Neural cell (in vitro differentiated cells): ENCODE results near the gene CDK5RAP2. TPM values are rescaled to one million over a fixed set of nuclear protein-coding genes. Genes with fewer than 3 reads are reported as not detected.
"Not testable (repeated sequence)": the region's sequence is repeated elsewhere in the genome, so short reads cannot be mapped to it uniquely, and the experiment has no call there.

Experiments
- H2AFZ ChIP-seq: fragments of 200-600, 300-800 bp; sonication (generic), shearing (Covaris generic); 2 replicates; pipeline ENCODE4 v1.6.0; 2014; ENCODE audit warnings: low read depth, mild to moderate bottlenecking, antibody characterized with exemption, low read length, moderate library complexity
- H3F3A ChIP-seq: fragments of 200-600 bp; shearing (Covaris generic); 2 replicates; pipeline ENCODE4 v1.6.1; 2016; ENCODE audit warnings: mild to moderate bottlenecking, moderate library complexity, mixed read lengths, antibody characterized with exemption, low read length; ENCODE audit not compliant: insufficient read depth, poor library complexity, severe bottlenecking
- H3K27ac ChIP-seq: fragments of 200-600, 300-800 bp; sonication (generic), shearing (Covaris generic); 2 replicates; pipeline ENCODE4 v1.5.1; 2014; ENCODE audit warnings: mild to moderate bottlenecking, low read length, moderate library complexity
- H3K27me3 ChIP-seq: fragments of 300-800, 200-600 bp; sonication (generic), shearing (Covaris generic); 2 replicates; pipeline ENCODE4 v1.6.0; 2014; ENCODE audit warnings: mild to moderate bottlenecking, low read depth, low read length, moderate library complexity; ENCODE audit not compliant: insufficient read depth
- H3K36me3 ChIP-seq: fragments of 300-800, 200-600 bp; sonication (generic), shearing (Covaris generic); 2 replicates; pipeline ENCODE4 v1.5.1; 2014; ENCODE audit warnings: mild to moderate bottlenecking, antibody characterized with exemption, low read length, moderate library complexity; ENCODE audit not compliant: insufficient read depth
- H3K4me2 ChIP-seq: fragments of 300-800, 200-600 bp; sonication (generic), shearing (Covaris generic); 2 replicates; pipeline ENCODE4 v1.6.0; 2014; ENCODE audit warnings: mild to moderate bottlenecking, low read length
- H3K4me3 ChIP-seq: fragments of 300-800, 200-600 bp; sonication (generic), shearing (Covaris generic); 2 replicates; pipeline ENCODE4 v1.5.1; 2014; ENCODE audit warnings: mild to moderate bottlenecking, low read length, moderate library complexity
- H3K79me2 ChIP-seq: fragments of 200-600 bp; shearing (Covaris generic); replicated peaks from 2 replicates; pipeline ENCODE4 v1.6.0; 2014; ENCODE audit warnings: mild to moderate bottlenecking, low read length, moderate library complexity; ENCODE audit not compliant: insufficient read depth
- H3K9ac ChIP-seq: fragments of 300-800, 200-600 bp; sonication (generic), shearing (Covaris generic); 2 replicates; pipeline ENCODE4 v1.6.1; 2016; ENCODE audit warnings: mild to moderate bottlenecking, low read length, mixed read lengths
- H3K9me2 ChIP-seq: fragments of 200-600 bp; shearing (Covaris generic); 2 replicates; pipeline ENCODE4 v1.6.1; 2016; ENCODE audit warnings: mild to moderate bottlenecking, low read length, mixed read lengths; ENCODE audit not compliant: insufficient read depth
- H3K9me3 ChIP-seq: fragments of 200-600, 300-800 bp; sonication (generic), shearing (Covaris generic); 2 replicates; pipeline ENCODE4 v1.6.1; 2016; ENCODE audit warnings: mild to moderate bottlenecking, mixed run types, low read length, moderate library complexity, mixed read lengths
- H4K20me1 ChIP-seq: fragments of 200-600 bp; shearing (Covaris generic); 2 replicates; pipeline ENCODE4 v1.6.1; 2016; ENCODE audit warnings: mild to moderate bottlenecking, mixed run types; ENCODE audit not compliant: insufficient read depth
- EP300 ChIP-seq: fragments of 450-650 bp; conservative IDR thresholded peaks from 2 replicates; pipeline ENCODE4 v1.6.1; 2014; ENCODE audit warnings: antibody characterized with exemption, mild to moderate bottlenecking, moderate library complexity; ENCODE audit not compliant: poor library complexity, severe bottlenecking
- EZH2 ChIP-seq: fragments of 200-600, 300-800 bp; shearing (Covaris generic), sonication (generic); IDR thresholded peaks from 2 replicates; pipeline ENCODE4 v1.6.1; 2014; ENCODE audit warnings: antibody characterized with exemption, low read length, borderline replicate concordance, mild to moderate bottlenecking; ENCODE audit not compliant: insufficient read depth, poor library complexity, severe bottlenecking
- MXI1 ChIP-seq: fragments of 450-650 bp; conservative IDR thresholded peaks from 2 replicates; pipeline ENCODE4 v1.6.1; 2014; ENCODE audit warnings: antibody characterized with exemption, mild to moderate bottlenecking; ENCODE audit not compliant: poor library complexity, severe bottlenecking
- POLR2AphosphoS5 ChIP-seq: IDR thresholded peaks from 2 replicates; pipeline ENCODE4 v1.6.1; 2012
- RAD21 ChIP-seq: fragments of 450-650 bp; conservative IDR thresholded peaks from 2 replicates; pipeline ENCODE4 v1.6.1; 2014; ENCODE audit warnings: antibody characterized with exemption, mild to moderate bottlenecking, moderate library complexity
- SMC3 ChIP-seq: fragments of 450-650 bp; conservative IDR thresholded peaks from 2 replicates; pipeline ENCODE4 v1.6.1; 2014; ENCODE audit warnings: antibody characterized with exemption, mild to moderate bottlenecking, moderate library complexity; ENCODE audit not compliant: poor library complexity
- TAF1 ChIP-seq: IDR thresholded peaks from 2 replicates; pipeline ENCODE4 v1.6.1; 2012; ENCODE audit warnings: low read depth
- polyA minus RNA-seq: library from RNA; depleted of rRNA, polyadenylated mRNA; stranded (reverse); fragments of >200 nt; gene quantifications from 2 replicates; pipeline ENCODE4 v1.2.3, GENCODE V29; 2014
- polyA plus RNA-seq: library from polyadenylated mRNA; depleted of rRNA; stranded (reverse); fragments of >200 nt; gene quantifications from 2 replicates; pipeline ENCODE4 v1.2.3, GENCODE V29; 2014
- TF ChIP-seq, protein P1 (sequence below): IDR thresholded peaks from 2 replicates; pipeline ENCODE4 v1.6.1; 2012; ENCODE audit warnings: borderline replicate concordance
- TF ChIP-seq, protein P2 (sequence below): fragments of 450-650 bp; IDR thresholded peaks from 2 replicates; pipeline ENCODE4 v1.5.1; 2014; ENCODE audit warnings: antibody characterized with exemption, mild to moderate bottlenecking, moderate library complexity; ENCODE audit not compliant: poor library complexity, severe bottlenecking

CDK5RAP2 gene
- polyA plus RNA-seq: 38.4 and 43.3 TPM in 2 replicates
- 48.5 and 52.3 TPM in 2 replicates for polyA minus RNA-seq

DNA sequence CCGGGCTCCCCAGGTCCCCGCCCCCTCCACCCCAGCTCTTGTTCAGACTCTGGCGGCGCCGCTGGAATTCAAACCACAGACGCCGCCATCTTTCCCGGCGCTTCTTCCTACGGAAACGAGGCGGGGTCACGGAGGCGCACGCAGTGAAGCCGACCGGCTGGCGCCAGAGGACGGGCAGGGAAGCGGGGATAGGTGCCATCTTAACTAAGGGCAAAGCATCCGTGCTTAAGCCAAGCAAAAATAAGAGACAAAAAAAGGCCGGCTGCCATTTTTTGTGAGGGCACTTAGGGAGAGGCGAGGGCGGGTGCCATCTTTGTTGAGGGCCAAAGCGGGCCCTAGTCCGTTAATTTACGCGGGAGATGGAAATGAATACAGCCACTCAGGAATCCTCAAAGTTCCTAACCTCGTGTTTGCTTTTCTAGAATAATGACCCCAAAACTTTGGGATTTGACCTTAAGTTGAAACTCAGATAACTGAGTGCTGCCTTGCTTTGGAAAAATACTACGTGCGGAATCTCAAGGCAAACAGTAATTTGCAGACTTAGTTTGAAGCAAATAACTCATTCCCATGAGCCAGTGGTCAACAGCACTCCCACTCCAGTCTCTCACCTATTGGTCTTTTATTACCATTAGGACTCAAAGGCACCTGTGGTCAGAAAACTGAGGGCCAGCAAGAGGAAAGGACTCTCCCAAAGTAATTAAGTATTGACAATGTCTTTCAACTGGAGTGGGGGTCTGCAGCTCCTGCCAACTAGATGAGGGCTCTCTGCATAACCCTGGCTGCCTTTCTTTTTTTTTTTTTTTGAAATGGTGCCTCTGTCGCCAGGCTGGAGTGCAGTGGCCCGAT, at the start of gene CDK5RAP2:
Gene CDK5RAP2 (minus strand): TSS at position 117 of the 846 bp plus-strand sequence. CDS start 189 bp downstream, outside the sequence.
- Histone ChIP-seq H2AFZ (peak within 1 kb of the TSS; percentile 83), H3K9me2 (no peaks in the 10 kb centered on the region), H3F3A (no peaks in the 10 kb centered on the region), H3K9ac (peak within 1 kb of the TSS; percentile 76), H4K20me1 (no peaks in the 10 kb centered on the region), H3K27ac (peak within 1 kb of the TSS; percentile 59), H3K4me2 (peak within 1 kb of the TSS; percentile 74), H3K36me3 (no peaks in the 10 kb centered on the region), H3K27me3 (no peaks in the 10 kb centered on the region), H3K4me3 (peak within 1 kb of the TSS; percentile 83), H3K79me2 (peaks cover 29% of the 10 kb centered on the region), H3K9me3 (no peaks in the 10 kb centered on the region)
- TF ChIP-seq RAD21 (no peak), POLR2AphosphoS5 (peak; percentile 81), EZH2 (no peak), SMC3 (peak; percentile 11), EP300 (peak; percentile 52), MXI1 (peak; percentile 86), TAF1 (peak; percentile 36)
- TF ChIP-seq, protein P1, sequence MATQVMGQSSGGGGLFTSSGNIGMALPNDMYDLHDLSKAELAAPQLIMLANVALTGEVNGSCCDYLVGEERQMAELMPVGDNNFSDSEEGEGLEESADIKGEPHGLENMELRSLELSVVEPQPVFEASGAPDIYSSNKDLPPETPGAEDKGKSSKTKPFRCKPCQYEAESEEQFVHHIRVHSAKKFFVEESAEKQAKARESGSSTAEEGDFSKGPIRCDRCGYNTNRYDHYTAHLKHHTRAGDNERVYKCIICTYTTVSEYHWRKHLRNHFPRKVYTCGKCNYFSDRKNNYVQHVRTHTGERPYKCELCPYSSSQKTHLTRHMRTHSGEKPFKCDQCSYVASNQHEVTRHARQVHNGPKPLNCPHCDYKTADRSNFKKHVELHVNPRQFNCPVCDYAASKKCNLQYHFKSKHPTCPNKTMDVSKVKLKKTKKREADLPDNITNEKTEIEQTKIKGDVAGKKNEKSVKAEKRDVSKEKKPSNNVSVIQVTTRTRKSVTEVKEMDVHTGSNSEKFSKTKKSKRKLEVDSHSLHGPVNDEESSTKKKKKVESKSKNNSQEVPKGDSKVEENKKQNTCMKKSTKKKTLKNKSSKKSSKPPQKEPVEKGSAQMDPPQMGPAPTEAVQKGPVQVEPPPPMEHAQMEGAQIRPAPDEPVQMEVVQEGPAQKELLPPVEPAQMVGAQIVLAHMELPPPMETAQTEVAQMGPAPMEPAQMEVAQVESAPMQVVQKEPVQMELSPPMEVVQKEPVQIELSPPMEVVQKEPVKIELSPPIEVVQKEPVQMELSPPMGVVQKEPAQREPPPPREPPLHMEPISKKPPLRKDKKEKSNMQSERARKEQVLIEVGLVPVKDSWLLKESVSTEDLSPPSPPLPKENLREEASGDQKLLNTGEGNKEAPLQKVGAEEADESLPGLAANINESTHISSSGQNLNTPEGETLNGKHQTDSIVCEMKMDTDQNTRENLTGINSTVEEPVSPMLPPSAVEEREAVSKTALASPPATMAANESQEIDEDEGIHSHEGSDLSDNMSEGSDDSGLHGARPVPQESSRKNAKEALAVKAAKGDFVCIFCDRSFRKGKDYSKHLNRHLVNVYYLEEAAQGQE: peak; percentile 10
- TF ChIP-seq, protein P2, sequence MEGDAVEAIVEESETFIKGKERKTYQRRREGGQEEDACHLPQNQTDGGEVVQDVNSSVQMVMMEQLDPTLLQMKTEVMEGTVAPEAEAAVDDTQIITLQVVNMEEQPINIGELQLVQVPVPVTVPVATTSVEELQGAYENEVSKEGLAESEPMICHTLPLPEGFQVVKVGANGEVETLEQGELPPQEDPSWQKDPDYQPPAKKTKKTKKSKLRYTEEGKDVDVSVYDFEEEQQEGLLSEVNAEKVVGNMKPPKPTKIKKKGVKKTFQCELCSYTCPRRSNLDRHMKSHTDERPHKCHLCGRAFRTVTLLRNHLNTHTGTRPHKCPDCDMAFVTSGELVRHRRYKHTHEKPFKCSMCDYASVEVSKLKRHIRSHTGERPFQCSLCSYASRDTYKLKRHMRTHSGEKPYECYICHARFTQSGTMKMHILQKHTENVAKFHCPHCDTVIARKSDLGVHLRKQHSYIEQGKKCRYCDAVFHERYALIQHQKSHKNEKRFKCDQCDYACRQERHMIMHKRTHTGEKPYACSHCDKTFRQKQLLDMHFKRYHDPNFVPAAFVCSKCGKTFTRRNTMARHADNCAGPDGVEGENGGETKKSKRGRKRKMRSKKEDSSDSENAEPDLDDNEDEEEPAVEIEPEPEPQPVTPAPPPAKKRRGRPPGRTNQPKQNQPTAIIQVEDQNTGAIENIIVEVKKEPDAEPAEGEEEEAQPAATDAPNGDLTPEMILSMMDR: peak; percentile 27

DNA sequence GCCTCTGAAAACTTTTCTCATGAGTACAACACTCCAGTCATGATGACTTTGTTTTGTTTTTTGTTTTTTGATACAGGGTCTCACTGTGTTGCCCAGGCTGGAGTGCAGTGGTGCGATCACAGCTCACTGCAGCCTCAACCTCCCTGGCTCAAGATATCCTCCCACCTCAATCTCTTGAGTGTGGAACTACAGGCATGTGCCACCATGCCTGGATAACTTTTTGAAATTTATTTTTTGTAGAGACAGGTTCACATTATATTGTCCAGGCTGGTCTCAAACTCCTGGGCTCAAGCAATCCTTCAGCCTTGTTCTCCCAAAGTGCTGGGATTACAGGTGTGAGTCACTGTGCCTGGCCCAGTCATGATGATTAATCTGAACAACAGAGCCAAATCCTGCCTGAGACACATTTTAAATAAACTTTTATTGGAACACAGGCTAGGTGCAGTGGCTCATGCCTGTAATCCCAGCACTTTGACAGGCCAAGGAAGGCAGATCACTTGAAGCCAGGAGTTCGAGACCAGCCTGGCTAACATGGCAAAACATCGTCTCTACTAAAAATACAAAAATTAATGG, 49.0 kb upstream of the CDK5RAP2 start:
- not testable (repeated sequence) for H3K4me2 ChIP-seq, H3K4me3 ChIP-seq, H2AFZ ChIP-seq, H3F3A ChIP-seq, H3K36me3 ChIP-seq, H3K9me2 ChIP-seq, H3K79me2 ChIP-seq, H3K9me3 ChIP-seq, H3K27me3 ChIP-seq, H3K9ac ChIP-seq, H3K27ac ChIP-seq, H4K20me1 ChIP-seq
